Neutrophil (primary cell): Measurements from ENCODE around the gene AP4S1.

Experiments used
- H3K27ac ChIP-seq: fragments of 200-600 bp; sonication (generic); 2 replicates; pipeline ENCODE4 v1.5.1; 2016; ENCODE audit warnings: mild to moderate bottlenecking, moderate library complexity
- H3K27me3 ChIP-seq: fragments of 200-600 bp; sonication (generic); 2 replicates; pipeline ENCODE4 v1.6.0; 2016; ENCODE audit warnings: mild to moderate bottlenecking
- H3K36me3 ChIP-seq: fragments of 200-600 bp; sonication (generic); 2 replicates; pipeline ENCODE4 v1.5.1; 2017
- H3K4me1 ChIP-seq, 2 experiments: fragments of 200-600 bp in 1 of 2; sonication (generic) in 1 of 2; 1 replicate in 1 of 2; 2 replicates in 1 of 2; pipeline versions ENCODE4 v1.5.1 to v1.6.1; 2013 to 2016; ENCODE audit warnings: low read depth in 1 of 2, low read length in 1 of 2, mild to moderate bottlenecking in 1 of 2, moderate library complexity in 1 of 2; ENCODE audit not compliant: control insufficient read depth in 1 of 2, insufficient read depth in 1 of 2
- H3K4me3 ChIP-seq, 2 experiments: fragments of 200-600 bp in 1 of 2; sonication (generic) in 1 of 2; 1 replicate in 1 of 2; 2 replicates in 1 of 2; pipeline ENCODE4 v1.5.1; 2013 to 2016; ENCODE audit warnings: low read depth in 1 of 2, low read length in 1 of 2, mild to moderate bottlenecking in 1 of 2, moderate library complexity in 1 of 2
- H3K9me3 ChIP-seq: fragments of 200-600 bp; sonication (generic); 2 replicates; pipeline ENCODE4 v1.5.1; 2016
- CTCF ChIP-seq: fragments of 200-600 bp; sonication (generic); IDR thresholded peaks from 2 replicates; pipeline ENCODE4 v1.5.1; 2016; ENCODE audit warnings: antibody characterized with exemption

Gene AP4S1

GRCh38 chr14:31010935-31011334, 14.5 kb upstream of the AP4S1 start:
- H3K9me3 ChIP-seq = no peaks in the 10 kb centered on the region
- no peaks in the 10 kb centered on the region for H3K4me1 ChIP-seq
- H3K27me3 ChIP-seq = no peaks in the 10 kb centered on the region
- H3K36me3 ChIP-seq = peaks cover 6% of the 10 kb centered on the region
- no peak for TF ChIP-seq CTCF
- H3K27ac ChIP-seq = no peak overlapping the region
- H3K4me3 ChIP-seq = no peak overlapping the region

- TF ChIP-seq CTCF = no peak
- Histone ChIP-seq H3K4me1 (no peaks in the 10 kb centered on the region), H3K9me3 (no peaks in the 10 kb centered on the region), H3K27me3 (no peaks in the 10 kb centered on the region), H3K27ac (no peak overlapping the region), H3K4me3 (no peak overlapping the region), H3K36me3 (peaks cover 12% of the 10 kb centered on the region)
Measured at GRCh38 chr14:31013841-31014240, 11.6 kb upstream of the AP4S1 start.

DNA sequence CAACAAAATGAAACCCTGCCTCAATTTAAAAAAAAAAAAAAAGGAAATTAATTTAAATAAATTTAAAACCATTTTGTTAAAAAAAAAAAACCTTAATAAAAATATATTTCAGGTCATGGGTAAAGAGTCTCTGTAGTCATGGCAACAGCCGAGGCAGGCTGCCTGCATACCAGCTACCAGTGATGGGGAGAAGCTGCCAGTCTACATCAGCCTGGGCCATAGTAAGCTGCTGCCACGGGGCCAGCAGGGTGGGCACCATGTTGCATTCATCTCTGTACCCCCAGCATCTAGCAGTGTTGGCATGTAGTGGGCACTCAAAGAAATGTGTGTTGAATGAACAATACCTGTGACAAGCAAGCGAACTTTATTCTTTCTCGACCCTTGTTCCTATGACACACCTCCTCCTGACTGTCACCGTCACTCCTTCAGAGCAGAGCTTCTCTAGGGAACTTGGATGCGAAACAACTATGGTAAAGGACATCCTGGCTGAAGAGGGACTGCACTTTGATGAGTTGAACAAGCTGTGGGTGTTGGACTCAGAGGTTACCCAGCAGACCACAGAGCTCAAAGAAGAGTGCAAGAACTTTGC, 7.3 kb upstream of the AP4S1 start:
- Histone ChIP-seq H3K4me3 (no peak overlapping the region), H3K27ac (no peak overlapping the region), H3K36me3 (peaks cover 12% of the 10 kb centered on the region), H3K9me3 (no peaks in the 10 kb centered on the region), H3K4me1 (no peaks in the 10 kb centered on the region), H3K27me3 (no peaks in the 10 kb centered on the region)
- TF ChIP-seq CTCF = no peak

DNA sequence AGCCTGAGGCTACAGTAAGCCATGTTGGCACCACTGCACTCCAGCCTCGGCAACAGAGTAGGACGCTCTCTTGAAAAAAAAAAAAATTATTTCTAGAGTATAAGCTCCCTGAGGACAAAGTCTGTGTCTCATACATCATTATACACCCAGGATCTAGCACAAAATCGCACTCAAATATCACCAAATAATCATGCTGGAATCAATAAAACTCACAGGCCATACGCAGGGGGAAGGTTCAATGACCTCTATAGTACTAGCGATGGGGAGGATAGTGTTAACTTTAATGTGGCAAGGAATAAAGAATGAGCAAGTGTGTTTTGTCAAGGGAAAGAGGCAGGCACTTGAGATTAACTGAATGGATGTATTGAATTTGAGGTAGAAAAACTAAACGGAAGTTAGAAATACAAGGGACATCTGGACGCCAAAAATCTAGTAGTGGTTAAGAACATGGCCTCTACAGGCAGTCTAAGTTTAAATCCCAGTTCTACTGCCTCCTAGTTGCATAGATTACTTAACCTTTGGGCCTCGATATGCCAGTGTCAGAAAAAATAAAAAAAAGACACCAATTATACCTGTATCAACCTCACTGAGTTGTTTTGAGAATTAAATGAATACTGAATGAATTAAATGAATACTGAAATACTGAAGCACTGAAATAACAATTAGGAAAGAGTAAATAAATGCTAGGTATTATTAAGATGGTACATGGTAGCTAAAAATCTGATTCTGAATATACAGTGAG, 4.4 kb upstream of the AP4S1 start:
- Histone ChIP-seq H3K36me3 (peaks cover 9% of the 10 kb centered on the region), H3K27ac (no peak overlapping the region), H3K4me1 (peaks cover 18% of the 10 kb centered on the region in 2 experiments), H3K4me3 (no peak overlapping the region), H3K9me3 (no peaks in the 10 kb centered on the region), H3K27me3 (no peaks in the 10 kb centered on the region)
- no peak for TF ChIP-seq CTCF

DNA sequence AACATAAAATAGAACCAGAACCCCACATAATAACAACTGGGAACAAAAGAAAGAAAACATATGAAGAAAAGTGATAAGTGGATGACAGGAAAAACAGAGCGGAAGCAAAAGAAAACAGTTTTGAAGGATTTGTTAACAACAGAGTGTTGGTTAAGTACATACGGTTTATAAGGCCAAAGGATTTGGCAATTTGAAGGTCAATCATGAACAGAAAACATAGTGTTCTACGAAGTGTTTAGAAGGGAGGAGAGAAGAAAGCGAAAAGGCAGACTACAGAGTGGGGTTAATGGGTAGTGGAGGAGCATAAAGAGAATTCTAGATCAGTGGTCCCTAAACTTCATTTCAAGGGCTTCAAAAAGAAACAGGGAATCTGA, 3.9 kb upstream of the AP4S1 start:
- H3K27ac ChIP-seq = no peak overlapping the region
- H3K9me3 ChIP-seq = no peaks in the 10 kb centered on the region
- peaks cover 18% of the 10 kb centered on the region in 2 experiments for H3K4me1 ChIP-seq
- no peak overlapping the region for H3K4me3 ChIP-seq
- H3K36me3 ChIP-seq = peaks cover 9% of the 10 kb centered on the region
- TF ChIP-seq CTCF = no peak
- no peaks in the 10 kb centered on the region for H3K27me3 ChIP-seq
